Glutamatergic neuron (in vitro differentiated cells): ENCODE measurements around the gene IL11RA. TPM values are rescaled to one million over a fixed set of nuclear protein-coding genes. Genes with fewer than 3 reads are reported as not detected.

Experiments used
- DNase-seq: peaks from one replicate; pipeline ENCODE4 v3.0.0; 2022
- H3K27ac Mint-ChIP-seq: one replicate; pipeline ENCODE4 v1.8.0; 2020; ENCODE audit warnings: mild to moderate bottlenecking, mixed read lengths, inconsistent platforms; ENCODE audit not compliant: unreplicated experiment
- H3K27me3 Mint-ChIP-seq: one replicate; pipeline ENCODE4 v1.8.0; 2020; ENCODE audit warnings: mild to moderate bottlenecking, moderate library complexity, mixed read lengths, inconsistent platforms; ENCODE audit not compliant: unreplicated experiment
- H3K36me3 Mint-ChIP-seq: one replicate; pipeline ENCODE4 v1.8.0; 2020; ENCODE audit warnings: mild to moderate bottlenecking, mixed read lengths, inconsistent platforms; ENCODE audit not compliant: unreplicated experiment
- H3K4me1 Mint-ChIP-seq: one replicate; pipeline ENCODE4 v1.8.0; 2020; ENCODE audit warnings: mild to moderate bottlenecking, low read depth, mixed read lengths, inconsistent platforms; ENCODE audit not compliant: unreplicated experiment
- H3K4me3 Mint-ChIP-seq: one replicate; pipeline ENCODE4 v1.8.0; 2020; ENCODE audit warnings: mild to moderate bottlenecking, mixed read lengths, inconsistent platforms; ENCODE audit not compliant: unreplicated experiment
- H3K9me3 Mint-ChIP-seq: one replicate; pipeline ENCODE4 v1.8.0; 2020; ENCODE audit warnings: mild to moderate bottlenecking, moderate library complexity, mixed read lengths, inconsistent platforms; ENCODE audit not compliant: unreplicated experiment
- total RNA-seq: library from RNA; stranded (reverse); fragmentation: NEBNext Ultra II Directional; extraction: Animal tissue kit (Norgen Biotek cat#: 25700); gene quantifications from one replicate; pipeline ENCODE4 v1.2.1, GENCODE V29; 2021; ENCODE audit not compliant: unreplicated experiment
- TF ChIP-seq, protein P1 (sequence below): fragments of 200-600 bp; sonication (generic); IDR thresholded peaks from one replicate; pipeline ENCODE4 v1.5.0; 2021; ENCODE audit not compliant: partially characterized antibody, unreplicated experiment

The IL11RA gene
- total RNA-seq, 1 donor from 2014 or later, result 28.8 TPM

DNA sequence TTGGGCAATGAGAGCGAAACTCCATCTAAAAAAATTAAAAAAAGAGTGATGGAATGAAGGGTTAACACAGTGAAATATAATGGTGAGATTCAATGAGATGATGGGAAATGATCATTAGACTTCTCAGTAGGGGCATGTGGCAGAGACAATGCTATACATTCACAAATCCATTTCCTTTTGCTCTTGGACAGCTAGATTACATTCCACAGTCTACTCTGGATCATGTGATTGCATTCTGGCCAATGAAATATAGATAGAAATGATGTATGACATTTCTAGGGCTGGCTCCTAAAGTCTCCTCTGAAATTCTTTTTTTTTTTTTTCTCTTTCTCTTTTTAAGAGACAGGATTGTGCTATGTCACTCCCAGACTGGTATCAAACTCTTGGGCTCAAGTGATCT is 9.3 kb upstream of the IL11RA start:
- Mint-ChIP-seq H3K9me3 (peaks cover 4% of the 10 kb centered on the region), H3K4me1 (peaks cover 11% of the 10 kb centered on the region)

DNA sequence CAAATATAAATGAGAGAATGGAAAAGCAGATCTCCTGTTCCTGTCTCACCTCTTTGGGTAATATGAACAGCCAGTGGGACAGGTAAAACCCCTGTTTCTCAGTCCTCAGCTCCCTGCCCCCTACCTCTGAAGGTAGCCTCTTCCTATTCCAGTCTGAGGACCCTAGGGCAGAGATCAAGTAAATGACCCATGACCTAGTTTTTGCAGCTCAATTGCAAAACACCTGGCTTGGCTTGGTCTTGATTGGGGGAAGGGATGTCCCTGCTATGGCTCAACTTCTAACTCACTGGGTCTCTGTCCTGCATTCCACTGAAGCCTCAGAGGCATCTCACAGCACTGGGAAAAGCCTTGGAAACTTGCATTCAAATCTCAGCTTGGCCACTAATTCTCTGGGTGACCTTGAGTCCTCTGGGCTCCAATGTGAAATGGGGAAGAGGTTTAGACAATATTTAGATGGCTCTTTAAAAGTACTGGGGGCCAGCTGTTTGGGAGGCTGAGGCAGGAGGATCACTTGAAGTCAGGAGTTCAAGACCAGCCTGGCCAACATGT is 7.1 kb upstream of the IL11RA start:
- Mint-ChIP-seq H3K4me1 (peaks cover 8% of the 10 kb centered on the region), H3K36me3 (peaks cover 8% of the 10 kb centered on the region), H3K27ac (no peak overlapping the region), H3K27me3 (peaks cover 6% of the 10 kb centered on the region), H3K9me3 (peaks cover 2% of the 10 kb centered on the region), H3K4me3 (no peak overlapping the region)
- DNase-seq, result no peak
- TF ChIP-seq, protein P1, sequence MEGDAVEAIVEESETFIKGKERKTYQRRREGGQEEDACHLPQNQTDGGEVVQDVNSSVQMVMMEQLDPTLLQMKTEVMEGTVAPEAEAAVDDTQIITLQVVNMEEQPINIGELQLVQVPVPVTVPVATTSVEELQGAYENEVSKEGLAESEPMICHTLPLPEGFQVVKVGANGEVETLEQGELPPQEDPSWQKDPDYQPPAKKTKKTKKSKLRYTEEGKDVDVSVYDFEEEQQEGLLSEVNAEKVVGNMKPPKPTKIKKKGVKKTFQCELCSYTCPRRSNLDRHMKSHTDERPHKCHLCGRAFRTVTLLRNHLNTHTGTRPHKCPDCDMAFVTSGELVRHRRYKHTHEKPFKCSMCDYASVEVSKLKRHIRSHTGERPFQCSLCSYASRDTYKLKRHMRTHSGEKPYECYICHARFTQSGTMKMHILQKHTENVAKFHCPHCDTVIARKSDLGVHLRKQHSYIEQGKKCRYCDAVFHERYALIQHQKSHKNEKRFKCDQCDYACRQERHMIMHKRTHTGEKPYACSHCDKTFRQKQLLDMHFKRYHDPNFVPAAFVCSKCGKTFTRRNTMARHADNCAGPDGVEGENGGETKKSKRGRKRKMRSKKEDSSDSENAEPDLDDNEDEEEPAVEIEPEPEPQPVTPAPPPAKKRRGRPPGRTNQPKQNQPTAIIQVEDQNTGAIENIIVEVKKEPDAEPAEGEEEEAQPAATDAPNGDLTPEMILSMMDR, result no peak

More for the DNA sequence above, 9.3 kb upstream of the IL11RA start:
- Mint-ChIP-seq H3K4me3 (no peak overlapping the region), H3K36me3 (no peaks in the 10 kb centered on the region), H3K27ac (no peak overlapping the region), H3K27me3 (peaks cover 7% of the 10 kb centered on the region)
- TF ChIP-seq, protein P1, result no peak
- DNase-seq, result no peak

DNA sequence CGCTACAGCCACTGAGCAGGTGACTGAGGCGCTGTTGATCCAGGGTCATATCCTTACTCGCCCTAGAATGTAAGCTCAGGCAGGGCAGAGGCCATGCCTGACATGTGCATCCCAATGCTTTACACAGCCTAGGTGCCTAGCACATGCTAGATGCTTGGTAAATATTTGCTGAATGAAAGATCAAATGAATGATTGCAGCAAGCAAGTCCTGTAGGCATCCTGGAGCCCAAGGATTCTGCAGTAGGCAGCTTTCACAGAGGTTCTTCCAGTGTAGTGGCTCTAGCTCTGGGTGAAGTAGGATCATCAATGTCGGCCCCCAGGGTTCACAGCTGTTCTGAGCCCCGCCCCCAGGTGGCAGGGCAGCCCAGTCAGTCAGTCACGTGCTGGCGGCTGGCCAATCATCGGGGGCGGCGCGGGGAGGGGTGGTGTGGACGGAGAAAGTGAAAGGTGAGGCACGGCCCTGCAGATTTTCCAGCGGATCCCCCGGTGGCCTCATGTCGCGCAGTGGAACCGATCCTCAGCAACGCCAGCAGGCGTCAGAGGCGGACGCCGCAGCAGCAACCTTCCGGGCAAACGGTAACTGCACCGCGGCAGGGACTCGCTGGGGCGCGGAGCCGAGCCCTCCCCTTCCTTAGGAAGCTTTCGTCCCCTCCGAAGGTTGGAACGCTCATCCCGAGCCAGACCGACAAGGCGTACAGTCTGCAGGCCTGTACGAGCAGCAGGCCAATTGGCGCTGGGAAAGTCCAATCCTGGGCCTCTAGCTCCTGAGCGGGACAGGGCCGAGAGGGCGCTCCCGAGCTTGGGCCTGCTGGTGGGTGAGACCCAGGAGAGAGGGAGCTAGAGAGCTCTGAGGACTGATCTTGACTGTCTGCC is 5.5 kb upstream of the IL11RA start, which contains the start of gene GALT:
GALT (plus strand) TSS at position 465 of the 873 bp plus-strand sequence; CDS start at position 495, 30 bp downstream.
- peak; percentile 96 for DNase-seq
- TF ChIP-seq, protein P1, result peak; percentile 53
- peak within 1 kb of the TSS; percentile 64 for H3K27ac Mint-ChIP-seq
- peaks cover 6% of the 10 kb centered on the region for H3K27me3 Mint-ChIP-seq
- peaks cover 9% of the 10 kb centered on the region for H3K4me1 Mint-ChIP-seq
- peaks cover 4% of the 10 kb centered on the region for H3K9me3 Mint-ChIP-seq
- peak within 1 kb of the TSS; percentile 91 for H3K4me3 Mint-ChIP-seq
- H3K36me3 Mint-ChIP-seq, result peaks cover 8% of the 10 kb centered on the region

DNA sequence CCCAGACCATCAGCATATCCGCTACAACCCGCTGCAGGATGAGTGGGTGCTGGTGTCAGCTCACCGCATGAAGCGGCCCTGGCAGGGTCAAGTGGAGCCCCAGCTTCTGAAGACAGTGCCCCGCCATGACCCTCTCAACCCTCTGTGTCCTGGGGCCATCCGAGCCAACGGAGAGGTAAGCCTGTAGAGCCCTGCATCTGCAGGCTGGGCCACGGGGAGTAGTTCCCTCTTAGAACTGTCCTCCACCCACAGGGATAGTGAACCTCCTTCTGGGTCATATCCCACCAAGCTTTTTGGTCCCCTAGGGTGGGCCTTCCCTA is 4.9 kb upstream of the IL11RA start:
- H3K27ac Mint-ChIP-seq, result peak overlapping the region; percentile 64
- H3K4me1 Mint-ChIP-seq, result peaks cover 12% of the 10 kb centered on the region
- peaks cover 6% of the 10 kb centered on the region for H3K27me3 Mint-ChIP-seq
- TF ChIP-seq, protein P1, result no peak
- peak overlapping the region; percentile 91 for H3K4me3 Mint-ChIP-seq
- no peak for DNase-seq
- peaks cover 8% of the 10 kb centered on the region for H3K36me3 Mint-ChIP-seq
- H3K9me3 Mint-ChIP-seq, result peaks cover 4% of the 10 kb centered on the region

DNA sequence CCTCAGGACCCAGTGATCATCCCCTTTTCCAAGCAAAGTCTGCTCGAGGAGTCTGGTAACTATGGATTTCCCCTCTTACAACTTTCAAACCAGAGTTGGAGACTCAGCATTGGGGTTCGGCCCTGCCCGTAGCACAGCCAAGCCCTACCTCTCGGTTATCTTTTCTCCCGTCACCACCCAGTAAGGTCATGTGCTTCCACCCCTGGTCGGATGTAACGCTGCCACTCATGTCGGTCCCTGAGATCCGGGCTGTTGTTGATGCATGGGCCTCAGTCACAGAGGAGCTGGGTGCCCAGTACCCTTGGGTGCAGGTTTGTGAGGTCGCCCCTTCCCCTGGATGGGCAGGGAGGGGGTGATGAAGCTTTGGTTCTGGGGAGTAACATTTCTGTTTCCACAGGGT is 4.3 kb upstream of the IL11RA start:
- Mint-ChIP-seq H3K36me3 (peaks cover 8% of the 10 kb centered on the region), H3K27ac (no peak overlapping the region), H3K4me3 (peak overlapping the region; percentile 91), H3K27me3 (peaks cover 10% of the 10 kb centered on the region), H3K4me1 (peaks cover 16% of the 10 kb centered on the region), H3K9me3 (peaks cover 6% of the 10 kb centered on the region)
- DNase-seq, result no peak
- TF ChIP-seq, protein P1, result no peak
